Head of caudate nucleus (tissue), 42 donors: Measurements from ENCODE around the gene BRCA1.
"Not testable (repeated sequence)": the region's sequence is repeated elsewhere in the genome, so short reads cannot be mapped to it uniquely, and the experiment has no call there.

Experiments used
- DNase-seq, 42 donors: peaks; one replicate each; pipeline versions ENCODE4 v3.0.0 to v3.0.0-alpha.2; 2020 to 2021; ENCODE audit warnings: mixed read lengths in 7 of 42
- intact Hi-C: fragments of 100-400 bp; cut with DNase I; formaldehyde crosslinking; loops from one replicate; pipeline ENCODE4 v1.15.0; 2022

BRCA1 gene

DNA sequence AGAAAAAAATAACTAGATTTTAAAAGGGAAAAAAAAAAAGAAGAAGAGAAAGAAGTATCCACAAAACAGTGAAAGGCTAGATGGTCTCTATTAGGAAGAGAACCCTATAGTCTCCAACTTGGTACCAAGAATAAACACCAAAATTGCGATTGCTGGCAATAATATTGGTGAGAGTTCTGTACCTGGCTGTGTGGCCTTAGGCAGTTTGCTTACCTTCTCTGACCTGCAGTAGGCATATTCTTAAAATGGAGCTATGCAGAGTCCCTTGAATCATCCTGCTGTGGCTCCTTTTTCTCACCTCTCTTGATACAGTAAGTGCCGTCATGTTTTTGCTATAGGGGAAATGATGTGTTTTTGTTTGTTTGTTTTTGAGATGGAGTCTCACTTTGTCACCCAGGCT lies 35.1 kb downstream of the BRCA1 start:
- intact Hi-C loops = no loop called here
- DNase-seq = no peak

DNA sequence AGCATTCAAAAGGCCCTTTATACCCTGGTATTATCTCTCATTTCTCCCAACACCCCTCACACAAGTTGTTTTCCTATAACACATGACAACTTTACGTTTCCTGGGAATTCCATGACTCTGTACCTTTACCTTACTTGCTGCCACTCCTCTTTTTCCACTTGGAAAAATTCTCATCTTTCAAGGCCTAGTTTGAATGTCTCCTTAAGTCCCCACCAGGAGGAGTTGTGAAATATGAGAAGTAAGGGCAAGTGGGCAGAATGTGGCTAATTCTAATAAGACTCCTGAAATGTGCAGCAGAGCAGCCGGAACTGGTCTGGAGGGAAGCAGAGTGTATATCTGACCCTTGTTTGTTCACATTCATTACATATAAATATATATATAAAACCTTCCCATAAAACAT lies 39.7 kb downstream of the BRCA1 start:
- intact Hi-C loops = loop anchor here (10.0 kb wide), 1 partner anchor 61 kb away; the partner anchor contains the start of genes RND2 and VAT1
- no peak for DNase-seq

DNA sequence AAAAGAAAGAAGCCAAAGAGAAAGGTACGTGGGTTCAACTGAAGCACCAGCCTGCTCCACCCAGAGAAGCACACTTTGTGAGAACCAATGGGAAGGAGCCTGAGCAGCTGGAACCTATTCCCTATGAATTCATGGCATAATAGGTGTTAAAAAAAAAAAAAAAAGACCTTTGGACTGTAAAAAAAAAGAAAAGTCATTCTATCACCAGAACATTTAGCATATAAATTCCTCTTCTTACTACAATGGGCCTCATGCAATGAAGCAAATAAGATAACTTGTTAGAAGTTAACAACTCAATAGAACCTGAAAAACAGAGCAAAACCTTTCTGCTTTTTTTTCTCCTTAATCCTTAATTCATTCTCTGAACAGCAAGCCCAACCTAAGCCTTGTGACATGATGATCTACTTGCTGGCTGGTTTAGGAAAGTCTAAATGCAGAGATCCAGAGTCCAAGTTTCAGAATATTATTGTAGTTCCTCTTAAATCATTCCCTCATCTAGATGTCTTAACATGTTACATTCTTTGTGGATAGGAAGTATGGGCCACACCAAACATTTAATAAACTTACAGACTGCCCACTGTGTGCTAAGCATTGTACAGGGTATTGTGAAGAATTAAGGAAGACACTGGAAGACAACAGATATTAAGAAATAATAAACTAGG lies 45.4 kb downstream of the BRCA1 start:
- intact Hi-C loops = loop anchor here (10.0 kb wide), 1 partner anchor 55 kb away; the partner anchor contains the start of genes RND2 and VAT1
- DNase-seq = no peak

DNA sequence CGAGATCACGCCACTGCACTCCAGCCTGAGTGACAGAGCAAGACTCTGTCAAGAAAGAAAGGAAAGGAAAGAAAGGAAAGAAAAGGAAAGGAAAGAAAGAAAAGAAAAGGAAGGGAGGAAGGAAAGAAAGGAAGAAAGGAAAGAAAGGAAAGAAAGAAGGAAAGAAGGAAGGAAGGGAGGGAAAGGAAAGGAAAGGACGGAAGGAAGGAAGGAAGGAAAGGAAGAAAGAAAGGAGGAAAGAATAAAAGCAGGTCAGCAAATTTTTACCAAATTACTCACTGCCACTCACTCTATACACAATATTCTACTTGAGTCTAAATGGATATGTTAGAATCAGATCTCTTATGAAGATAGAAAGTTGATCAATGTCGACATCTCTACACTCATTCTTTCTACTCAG lies 50.3 kb downstream of the BRCA1 start:
- intact Hi-C loops = no loop called here
- no peak for DNase-seq

DNA sequence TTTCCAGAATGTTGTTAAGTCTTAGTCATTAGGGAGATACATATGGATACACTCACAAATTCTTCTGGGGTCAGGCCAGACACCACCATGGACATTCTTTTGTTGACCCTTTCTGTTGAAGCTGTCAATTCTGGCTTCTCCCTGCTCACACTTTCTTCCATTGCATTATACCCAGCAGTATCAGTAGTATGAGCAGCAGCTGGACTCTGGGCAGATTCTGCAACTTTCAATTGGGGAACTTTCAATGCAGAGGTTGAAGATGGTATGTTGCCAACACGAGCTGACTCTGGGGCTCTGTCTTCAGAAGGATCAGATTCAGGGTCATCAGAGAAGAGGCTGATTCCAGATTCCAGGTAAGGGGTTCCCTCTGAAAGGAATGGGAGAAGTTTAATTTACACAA lies 54.3 kb downstream of the BRCA1 start:
- DNase-seq = no peak
- intact Hi-C loops = no loop called here

DNA sequence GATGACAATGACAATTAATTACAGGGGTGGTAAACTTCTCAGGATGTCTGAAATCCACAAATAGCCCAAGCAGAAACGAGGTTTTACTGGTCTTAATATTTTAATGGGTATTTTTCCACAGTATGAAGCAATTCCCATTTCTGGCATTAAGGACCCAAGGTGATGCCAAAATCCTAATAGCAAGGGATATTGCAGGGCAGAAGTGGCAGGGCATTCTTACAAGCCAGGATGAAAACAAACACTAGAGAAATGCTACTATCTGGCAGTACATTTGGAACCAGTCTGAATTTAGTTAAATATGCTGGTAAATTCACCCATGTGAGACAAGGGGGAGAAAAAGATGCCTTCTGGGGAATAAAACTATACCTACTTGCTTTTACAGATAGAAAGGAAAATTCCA lies 54.9 kb downstream of the BRCA1 start:
- intact Hi-C loops = no loop called here
- DNase-seq = no peak

DNA sequence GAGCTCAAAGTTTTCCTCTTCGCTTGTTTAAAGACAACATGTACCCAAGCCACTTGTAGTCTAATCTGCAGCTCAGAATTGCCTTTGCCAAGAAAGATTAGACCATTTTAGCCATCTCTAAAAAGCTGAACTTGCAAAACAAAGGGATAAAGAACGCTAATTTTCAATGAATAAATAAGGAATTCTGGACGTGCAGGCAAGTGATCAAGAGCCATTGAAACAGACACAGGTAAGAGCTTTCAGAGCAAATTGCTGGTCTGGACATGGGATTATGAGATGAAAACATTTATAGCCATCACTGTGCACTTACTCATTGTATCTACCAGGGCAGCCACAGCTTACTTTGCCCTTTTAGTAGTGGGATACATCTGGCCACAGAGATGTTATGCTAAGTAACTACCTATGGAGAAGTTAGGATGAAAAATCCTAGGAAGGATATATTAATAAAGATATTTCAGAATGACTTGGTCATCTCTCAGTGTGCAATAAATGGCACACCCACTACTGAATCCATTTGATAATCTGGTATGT lies 55.7 kb downstream of the BRCA1 start:
- DNase-seq = no peak
- intact Hi-C loops = no loop called here

DNA sequence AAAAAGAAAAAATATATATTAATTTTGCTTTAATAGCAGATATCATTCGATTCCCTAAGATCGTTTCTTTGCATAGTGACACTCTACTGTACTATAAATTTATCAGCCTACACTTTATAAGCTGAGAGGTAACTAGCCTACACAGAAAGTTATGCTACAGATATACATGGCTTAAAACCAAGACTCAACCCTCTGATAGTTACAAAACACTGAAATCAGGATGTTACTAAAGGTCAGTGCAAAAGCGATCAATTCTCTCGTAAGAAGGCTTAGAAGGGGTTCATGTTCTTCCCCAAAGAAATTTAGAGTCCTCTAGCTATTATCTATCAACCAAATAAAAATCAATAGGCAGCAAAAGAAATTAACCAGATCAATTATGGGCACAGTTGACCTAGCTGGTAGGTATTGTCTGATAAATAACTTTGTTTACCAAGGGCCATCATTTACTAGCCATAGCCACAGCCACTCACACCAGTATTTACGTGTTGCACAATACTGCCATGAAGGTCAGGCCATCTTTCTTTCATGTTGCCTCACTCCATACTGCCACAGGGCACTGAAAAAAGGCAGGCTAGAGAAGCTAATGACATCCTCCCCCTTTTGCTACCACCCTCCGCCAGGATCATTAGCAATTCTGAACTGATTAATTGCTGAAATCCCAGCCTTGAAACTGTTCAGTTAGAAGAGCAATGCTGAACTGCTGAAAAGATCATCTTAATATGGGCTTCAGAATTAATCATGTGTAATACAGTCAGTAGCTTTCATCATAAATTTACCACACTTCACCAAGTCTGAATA lies 56.4 kb downstream of the BRCA1 start:
- intact Hi-C loops = no loop called here
- no peak for DNase-seq

DNA sequence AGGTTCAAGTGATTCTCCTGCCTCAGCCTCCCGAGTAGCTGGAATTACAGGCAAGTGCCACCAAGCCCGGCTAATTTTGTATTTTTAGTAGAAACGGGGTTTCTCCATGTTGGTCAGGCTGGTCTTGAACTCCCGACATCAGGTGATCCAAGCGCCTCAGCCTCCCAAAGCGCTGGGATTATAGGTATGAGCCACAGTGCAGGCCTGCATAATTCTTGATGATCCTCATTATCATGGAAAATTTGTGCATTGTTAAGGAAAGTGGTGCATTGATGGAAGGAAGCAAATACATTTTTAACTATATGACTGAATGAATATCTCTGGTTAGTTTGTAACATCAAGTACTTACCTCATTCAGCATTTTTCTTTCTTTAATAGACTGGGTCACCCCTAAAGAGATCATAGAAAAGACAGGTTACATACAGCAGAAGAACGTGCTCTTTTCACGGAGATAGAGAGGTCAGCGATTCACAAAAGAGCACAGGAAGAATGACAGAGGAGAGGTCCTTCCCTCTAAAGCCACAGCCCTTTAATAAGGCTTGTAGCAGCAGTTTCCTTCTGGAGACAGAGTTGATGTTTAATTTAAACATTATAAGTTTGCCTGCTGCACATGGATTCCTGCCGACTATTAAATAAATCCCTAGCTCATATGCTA lies 62.1 kb downstream of the BRCA1 start:
- intact Hi-C loops = no loop called here
- DNase-seq = no peak

DNA sequence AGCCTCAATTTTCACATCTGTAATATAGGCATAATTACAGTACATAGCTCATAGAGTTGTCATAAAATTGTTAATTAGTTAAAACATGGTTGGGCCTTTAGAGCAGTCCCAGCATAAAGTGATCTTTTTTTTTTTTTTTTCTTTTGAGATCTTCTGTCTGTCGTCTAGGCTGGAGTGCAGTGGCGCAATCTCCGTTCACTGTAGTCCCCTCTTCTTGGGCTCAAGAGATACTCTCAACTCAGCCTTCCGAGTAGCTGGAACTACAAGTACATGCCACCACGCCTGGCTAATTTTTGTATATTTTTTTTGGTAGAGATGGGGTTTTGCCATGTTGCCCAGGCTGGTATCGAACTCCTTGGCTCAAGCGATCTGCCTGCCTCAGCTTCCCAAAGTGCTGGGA lies 69.1 kb downstream of the BRCA1 start:
- intact Hi-C loops = no loop called here
- no peak for DNase-seq

DNA sequence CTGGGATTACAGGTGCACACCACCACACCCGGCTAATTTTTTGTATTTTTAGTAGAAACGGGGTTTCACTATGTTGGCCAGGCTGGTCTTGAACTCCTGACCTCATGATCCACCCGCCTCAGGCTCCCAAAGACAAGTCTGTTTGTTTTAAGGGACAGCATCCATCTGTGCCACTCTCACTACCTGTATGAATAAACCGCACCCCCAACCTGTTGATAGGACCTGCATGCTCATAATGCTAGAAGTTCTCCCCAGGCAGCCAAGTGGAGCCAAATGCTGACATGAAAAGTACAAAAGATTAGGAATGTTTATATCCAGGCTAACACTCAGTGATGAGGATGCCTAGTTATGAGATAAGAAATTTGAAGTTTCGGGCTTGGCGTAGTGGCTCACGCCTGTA lies 72.2 kb downstream of the BRCA1 start:
- intact Hi-C loops, DNase-seq: not testable (repeated sequence)

DNA sequence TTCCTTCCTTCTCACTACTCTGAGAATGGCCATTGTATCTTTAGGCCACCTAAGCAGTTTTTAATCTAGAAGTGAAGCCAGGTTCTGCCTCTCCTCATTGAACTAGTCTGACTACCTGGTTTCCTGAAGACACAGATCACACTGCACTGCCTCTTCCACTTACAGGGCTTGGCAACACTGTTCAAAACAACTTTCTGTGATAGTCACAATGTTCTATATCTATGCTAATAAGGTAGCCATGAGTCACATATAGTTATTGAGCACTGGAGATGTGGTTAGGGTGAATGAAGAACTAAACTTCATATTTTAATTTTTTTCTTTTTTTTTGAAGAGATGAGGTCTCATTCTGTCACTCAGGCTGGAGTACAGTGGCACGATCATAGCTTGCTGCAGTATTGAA lies 73.2 kb downstream of the BRCA1 start:
- no peak for DNase-seq
- intact Hi-C loops = no loop called here

DNA sequence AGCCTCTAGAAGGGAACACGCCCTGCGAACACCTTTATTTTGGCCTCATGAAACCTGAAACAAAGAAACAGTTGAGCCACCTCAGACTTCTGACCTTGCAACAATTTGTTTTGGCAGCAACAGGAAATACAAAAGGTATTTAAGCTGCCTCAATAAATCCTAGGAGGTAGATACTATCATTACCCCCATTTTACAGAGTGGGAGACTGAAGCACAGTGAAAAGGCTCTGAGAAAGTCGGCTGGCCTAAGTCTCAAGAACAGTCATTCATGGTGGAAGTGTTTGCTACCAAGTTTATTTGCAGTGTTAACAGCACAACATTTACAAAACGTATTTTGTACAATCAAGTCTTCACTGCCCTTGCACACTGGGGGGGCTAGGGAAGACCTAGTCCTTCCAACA lies 81.1 kb downstream of the BRCA1 start:
- intact Hi-C loops = no loop called here
- DNase-seq = no peak

DNA sequence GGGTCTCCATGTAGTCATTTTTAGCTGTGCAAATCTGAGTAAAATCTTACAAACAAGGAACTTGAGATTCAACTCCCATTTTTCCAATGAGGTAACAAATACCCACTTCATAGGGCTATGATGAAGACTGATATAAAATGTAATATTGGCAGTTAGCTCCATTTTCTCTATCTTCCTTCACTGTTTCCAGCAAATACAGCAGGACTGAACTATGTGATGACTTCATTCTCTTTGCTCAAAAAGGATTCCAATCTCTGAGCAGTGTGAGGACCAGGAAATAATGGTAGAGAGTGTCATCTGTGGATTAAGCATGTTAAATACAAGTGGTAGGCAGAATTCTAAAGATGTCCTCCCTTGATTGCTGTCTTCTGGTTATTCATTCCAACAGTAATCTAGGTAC lies 81.9 kb downstream of the BRCA1 start:
- DNase-seq = no peak
- intact Hi-C loops = no loop called here

DNA sequence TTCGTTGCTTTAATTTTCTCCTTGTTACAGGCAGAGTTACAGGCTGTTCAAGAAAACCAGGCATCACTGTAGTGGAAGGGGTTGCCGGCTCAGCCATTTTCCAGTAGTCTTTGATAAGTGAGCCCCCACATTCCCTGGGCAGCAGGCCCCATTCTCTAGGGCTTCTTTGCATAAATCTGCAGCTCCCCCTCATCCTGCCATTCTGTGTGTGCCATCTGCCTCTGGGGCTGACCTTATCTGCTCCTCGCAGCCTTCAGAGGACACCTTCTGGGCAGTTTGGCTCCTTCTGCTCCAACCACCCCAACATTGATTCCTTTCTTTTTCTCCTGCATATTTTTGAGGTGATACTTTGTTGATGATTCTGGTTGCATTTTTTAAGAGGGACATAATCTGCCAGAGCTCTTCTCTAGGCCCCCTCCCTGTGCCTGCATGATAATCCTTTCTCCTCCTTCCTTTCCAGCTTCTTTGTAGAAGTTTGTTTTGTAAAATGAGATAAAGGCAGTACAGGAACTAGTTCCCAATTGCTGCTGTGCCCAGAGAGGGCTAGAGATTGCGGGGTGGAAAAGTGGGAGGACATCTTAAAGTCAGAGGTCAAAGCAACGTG lies 83.0 kb downstream of the BRCA1 start:
- DNase-seq = no peak
- intact Hi-C loops = no loop called here

DNA sequence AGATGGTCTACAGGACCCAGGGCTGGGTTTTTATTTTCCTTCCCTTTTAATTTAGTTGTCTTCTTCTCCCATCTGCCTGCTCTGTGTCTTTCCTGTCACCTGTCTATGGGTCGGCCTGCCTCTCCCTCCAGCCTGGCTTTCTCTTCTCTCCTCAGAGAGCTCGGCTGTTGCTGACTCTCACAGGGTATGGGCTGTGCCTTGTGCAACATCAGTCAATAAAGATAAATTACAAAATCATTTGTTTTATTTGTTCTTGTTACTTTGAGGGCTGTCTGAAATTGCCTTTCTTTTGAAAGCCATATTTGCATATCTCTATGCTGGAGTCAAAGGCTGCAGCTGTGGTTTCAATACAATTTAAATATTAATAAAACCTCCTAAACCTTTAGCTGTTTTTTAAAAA lies 84.5 kb downstream of the BRCA1 start:
- no peak for DNase-seq
- intact Hi-C loops = no loop called here

DNA sequence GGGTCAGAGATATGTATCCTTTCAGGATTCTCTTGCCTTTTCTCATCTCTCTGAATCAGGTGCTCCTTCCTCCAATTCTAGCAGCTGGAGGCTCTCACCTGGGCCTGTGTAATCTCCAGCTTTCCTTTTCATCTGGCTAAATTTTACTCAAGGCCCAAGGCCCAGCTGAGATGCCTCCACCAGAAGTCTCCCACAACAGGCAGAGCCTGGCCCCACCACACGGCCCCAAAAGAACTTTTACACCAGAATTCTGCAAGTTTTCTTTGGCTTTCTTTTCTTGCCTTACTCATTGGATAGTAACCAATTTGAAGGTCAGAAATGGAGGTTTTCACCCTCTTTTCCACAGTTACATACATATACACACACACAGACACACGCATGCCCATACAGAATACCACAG lies 85.5 kb downstream of the BRCA1 start:
- intact Hi-C loops = no loop called here
- no peak for DNase-seq

DNA sequence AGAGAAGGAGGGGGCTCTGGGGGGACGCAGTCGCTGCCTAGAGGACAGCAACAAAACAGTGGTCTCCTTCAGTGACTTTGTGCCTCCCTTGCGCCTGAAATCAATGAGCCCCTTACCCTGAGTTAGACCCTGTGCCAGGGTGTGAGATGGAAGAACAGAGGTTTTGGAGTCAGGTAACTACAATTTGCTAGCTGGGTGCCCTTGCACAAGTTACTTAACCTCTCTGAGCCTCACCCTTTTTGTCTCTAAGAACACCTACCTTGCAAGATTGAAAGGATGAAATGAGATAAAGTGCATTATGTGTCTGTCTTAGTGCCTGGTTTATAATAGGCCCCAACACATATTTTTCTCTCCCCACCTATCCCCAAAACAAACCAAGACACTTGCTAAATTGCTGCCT lies 90.3 kb downstream of the BRCA1 start:
- intact Hi-C loops = no loop called here
- DNase-seq = no peak

DNA sequence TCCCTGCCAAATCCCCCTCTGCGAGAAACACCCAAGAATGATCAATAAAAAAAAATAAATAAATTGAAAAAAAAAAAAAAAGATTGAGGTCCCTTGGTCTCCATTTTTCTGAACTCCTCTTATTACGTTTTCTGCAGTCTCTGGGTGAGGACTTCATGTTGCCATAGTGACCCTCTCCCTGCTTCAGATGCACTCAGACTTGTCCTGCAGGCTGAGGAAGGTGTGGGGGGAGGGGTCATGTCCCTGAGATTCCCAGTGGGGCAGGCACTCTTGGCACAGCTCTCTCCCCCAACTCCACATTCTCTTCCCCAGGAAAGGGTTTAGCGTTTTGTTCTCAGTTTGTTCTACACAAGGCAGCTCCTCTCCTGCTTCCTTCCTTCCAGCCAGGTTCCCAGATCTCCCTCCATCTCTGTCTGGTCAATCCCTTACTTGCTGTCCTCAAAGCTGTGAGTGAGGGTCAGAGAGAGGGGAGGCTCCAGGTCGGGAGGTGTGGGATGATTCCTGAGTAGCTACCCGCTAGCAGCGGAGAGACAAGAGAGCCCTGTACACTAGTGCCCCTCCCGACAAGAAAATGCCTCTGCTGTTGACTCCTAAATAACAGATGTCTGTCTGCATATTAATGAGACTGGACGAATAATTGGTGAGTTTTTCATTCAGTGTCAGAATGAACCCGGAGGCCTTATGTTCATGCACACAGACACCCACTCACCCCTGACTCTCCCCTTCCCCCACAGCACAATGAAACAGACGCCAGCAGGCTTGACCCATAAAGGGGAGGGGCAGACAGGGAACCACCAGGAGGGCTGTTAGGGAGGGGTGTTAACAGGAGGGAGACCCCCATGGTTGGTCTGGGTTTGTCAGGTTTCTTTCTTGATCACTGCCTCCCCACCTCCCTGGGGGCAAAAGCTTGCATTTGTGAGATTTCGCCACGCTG lies 90.9 kb downstream of the BRCA1 start:
- DNase-seq = peak in 13 of 42 donors; percentile 24 to 58 (median 40)
- intact Hi-C loops = no loop called here
